ENCODE data around the gene SOD2. TPM values are rescaled to one million over a fixed set of nuclear protein-coding genes. Genes with fewer than 3 reads are reported as not detected.

Gene SOD2
- total and polyA plus RNA-seq, 9 of the 15 experiments (the other 6 are each of a cell fraction or from before 2014, with no cell fraction given) = 39.8 to 140 (median 95.8) TPM

DNA sequence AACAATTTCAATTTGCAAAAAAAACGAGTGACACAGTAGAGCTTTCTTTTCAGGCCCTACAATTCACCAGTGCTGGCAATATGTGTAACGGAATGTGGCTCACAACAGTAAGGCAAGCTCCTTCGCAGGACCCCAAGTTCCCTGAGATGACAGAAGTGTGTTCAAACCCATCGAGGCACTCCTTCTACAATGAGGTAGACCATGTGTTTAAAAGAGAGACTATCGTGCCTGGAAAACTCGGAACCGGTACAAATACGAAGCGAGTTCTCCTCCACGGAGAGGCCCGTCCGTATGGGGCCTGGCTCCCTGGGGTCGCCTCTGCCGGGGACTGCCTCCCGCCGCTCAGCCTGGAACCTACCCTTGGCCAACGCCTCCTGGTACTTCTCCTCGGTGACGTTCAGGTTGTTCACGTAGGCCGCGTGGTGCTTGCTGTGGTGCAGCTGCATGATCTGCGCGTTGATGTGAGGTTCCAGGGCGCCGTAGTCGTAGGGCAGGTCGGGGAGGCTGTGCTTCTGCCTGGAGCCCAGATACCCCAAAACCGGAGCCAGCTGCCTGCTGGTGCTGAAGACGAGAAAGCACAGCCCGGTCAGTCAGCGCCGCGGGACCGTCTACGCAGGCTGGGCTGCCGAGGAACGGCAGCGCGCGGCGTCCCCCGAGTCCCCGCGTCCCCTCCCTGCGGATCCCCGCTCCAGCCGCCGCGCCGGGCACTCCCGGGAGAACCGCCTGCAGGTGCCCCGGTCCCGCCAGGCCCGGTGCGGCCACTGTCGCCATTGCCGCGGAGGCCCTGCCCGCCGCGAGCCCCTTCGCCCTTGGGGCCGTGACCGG, 526 bp downstream of the SOD2 start (continued):
- TF ChIP-seq, protein P1, sequence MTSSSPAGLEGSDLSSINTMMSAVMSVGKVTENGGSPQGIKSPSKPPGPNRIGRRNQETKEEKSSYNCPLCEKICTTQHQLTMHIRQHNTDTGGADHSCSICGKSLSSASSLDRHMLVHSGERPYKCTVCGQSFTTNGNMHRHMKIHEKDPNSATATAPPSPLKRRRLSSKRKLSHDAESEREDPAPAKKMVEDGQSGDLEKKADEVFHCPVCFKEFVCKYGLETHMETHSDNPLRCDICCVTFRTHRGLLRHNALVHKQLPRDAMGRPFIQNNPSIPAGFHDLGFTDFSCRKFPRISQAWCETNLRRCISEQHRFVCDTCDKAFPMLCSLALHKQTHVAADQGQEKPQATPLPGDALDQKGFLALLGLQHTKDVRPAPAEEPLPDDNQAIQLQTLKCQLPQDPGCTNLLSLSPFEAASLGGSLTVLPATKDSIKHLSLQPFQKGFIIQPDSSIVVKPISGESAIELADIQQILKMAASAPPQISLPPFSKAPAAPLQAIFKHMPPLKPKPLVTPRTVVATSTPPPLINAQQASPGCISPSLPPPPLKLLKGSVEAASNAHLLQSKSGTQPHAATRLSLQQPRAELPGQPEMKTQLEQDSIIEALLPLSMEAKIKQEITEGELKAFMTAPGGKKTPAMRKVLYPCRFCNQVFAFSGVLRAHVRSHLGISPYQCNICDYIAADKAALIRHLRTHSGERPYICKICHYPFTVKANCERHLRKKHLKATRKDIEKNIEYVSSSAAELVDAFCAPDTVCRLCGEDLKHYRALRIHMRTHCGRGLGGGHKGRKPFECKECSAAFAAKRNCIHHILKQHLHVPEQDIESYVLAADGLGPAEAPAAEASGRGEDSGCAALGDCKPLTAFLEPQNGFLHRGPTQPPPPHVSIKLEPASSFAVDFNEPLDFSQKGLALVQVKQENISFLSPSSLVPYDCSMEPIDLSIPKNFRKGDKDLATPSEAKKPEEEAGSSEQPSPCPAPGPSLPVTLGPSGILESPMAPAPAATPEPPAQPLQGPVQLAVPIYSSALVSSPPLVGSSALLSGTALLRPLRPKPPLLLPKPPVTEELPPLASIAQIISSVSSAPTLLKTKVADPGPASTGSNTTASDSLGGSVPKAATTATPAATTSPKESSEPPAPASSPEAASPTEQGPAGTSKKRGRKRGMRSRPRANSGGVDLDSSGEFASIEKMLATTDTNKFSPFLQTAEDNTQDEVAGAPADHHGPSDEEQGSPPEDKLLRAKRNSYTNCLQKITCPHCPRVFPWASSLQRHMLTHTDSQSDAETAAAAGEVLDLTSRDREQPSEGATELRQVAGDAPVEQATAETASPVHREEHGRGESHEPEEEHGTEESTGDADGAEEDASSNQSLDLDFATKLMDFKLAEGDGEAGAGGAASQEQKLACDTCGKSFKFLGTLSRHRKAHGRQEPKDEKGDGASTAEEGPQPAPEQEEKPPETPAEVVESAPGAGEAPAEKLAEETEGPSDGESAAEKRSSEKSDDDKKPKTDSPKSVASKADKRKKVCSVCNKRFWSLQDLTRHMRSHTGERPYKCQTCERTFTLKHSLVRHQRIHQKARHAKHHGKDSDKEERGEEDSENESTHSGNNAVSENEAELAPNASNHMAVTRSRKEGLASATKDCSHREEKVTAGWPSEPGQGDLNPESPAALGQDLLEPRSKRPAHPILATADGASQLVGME (CRISPR knock-in tag; IDR thresholded peaks at IDR 0.05) = 0 out of 2 replicates have a peak, but pooled peaks have one; percentile 28
- TF ChIP-seq ZBTB17 (CRISPR knock-in tag; IDR thresholded peaks at IDR 0.05) = peak; percentile 71
- TF ChIP-seq, protein P2, sequence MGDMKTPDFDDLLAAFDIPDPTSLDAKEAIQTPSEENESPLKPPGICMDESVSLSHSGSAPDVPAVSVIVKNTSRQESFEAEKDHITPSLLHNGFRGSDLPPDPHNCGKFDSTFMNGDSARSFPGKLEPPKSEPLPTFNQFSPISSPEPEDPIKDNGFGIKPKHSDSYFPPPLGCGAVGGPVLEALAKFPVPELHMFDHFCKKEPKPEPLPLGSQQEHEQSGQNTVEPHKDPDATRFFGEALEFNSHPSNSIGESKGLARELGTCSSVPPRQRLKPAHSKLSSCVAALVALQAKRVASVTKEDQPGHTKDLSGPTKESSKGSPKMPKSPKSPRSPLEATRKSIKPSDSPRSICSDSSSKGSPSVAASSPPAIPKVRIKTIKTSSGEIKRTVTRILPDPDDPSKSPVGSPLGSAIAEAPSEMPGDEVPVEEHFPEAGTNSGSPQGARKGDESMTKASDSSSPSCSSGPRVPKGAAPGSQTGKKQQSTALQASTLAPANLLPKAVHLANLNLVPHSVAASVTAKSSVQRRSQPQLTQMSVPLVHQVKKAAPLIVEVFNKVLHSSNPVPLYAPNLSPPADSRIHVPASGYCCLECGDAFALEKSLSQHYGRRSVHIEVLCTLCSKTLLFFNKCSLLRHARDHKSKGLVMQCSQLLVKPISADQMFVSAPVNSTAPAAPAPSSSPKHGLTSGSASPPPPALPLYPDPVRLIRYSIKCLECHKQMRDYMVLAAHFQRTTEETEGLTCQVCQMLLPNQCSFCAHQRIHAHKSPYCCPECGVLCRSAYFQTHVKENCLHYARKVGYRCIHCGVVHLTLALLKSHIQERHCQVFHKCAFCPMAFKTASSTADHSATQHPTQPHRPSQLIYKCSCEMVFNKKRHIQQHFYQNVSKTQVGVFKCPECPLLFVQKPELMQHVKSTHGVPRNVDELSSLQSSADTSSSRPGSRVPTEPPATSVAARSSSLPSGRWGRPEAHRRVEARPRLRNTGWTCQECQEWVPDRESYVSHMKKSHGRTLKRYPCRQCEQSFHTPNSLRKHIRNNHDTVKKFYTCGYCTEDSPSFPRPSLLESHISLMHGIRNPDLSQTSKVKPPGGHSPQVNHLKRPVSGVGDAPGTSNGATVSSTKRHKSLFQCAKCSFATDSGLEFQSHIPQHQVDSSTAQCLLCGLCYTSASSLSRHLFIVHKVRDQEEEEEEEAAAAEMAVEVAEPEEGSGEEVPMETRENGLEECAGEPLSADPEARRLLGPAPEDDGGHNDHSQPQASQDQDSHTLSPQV (IDR thresholded peaks at IDR 0.05) = 0 out of 2 replicates have a peak, but pooled peaks have one; percentile 26
- peak; percentile 90 for TF ChIP-seq FOXP1 (CRISPR knock-in tag; IDR thresholded peaks at IDR 0.05)
- TF ChIP-seq ZNF143 (CRISPR knock-in tag; IDR thresholded peaks at IDR 0.05) = 0 out of 2 replicates have a peak, but pooled peaks have one; percentile 23
- TF ChIP-seq, protein P3, sequence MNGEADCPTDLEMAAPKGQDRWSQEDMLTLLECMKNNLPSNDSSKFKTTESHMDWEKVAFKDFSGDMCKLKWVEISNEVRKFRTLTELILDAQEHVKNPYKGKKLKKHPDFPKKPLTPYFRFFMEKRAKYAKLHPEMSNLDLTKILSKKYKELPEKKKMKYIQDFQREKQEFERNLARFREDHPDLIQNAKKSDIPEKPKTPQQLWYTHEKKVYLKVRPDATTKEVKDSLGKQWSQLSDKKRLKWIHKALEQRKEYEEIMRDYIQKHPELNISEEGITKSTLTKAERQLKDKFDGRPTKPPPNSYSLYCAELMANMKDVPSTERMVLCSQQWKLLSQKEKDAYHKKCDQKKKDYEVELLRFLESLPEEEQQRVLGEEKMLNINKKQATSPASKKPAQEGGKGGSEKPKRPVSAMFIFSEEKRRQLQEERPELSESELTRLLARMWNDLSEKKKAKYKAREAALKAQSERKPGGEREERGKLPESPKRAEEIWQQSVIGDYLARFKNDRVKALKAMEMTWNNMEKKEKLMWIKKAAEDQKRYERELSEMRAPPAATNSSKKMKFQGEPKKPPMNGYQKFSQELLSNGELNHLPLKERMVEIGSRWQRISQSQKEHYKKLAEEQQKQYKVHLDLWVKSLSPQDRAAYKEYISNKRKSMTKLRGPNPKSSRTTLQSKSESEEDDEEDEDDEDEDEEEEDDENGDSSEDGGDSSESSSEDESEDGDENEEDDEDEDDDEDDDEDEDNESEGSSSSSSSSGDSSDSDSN (IDR thresholded peaks at IDR 0.05; ENCODE audit: borderline replicate concordance in 1 of 2, low read depth in 2 of 2, low read length in 2 of 2) = peak; percentile 6 to 53; a peak in 1 of 4 replicates
- no peak for TF ChIP-seq ATF1 (CRISPR knock-in tag; IDR thresholded peaks at IDR 0.05)
- peak; percentile 65 for TF ChIP-seq ATF1 (tag; IDR thresholded peaks at IDR 0.05)
- TF ChIP-seq ZNF785 (CRISPR knock-in tag; IDR thresholded peaks at IDR 0.05) = no peak
- TF ChIP-seq, protein P4, sequence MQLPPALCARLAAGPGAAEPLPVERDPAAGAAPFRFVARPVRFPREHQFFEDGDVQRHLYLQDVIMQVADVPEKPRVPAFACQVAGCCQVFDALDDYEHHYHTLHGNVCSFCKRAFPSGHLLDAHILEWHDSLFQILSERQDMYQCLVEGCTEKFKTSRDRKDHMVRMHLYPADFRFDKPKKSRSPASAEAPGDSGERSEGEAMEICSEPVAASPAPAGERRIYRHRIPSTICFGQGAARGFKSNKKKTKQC (CRISPR knock-in tag; IDR thresholded peaks at IDR 0.05) = peak; percentile 90
- peak; percentile 79; the same call in 1 of the 2 replicates for TF ChIP-seq PHTF2 (CRISPR knock-in tag; IDR thresholded peaks at IDR 0.05)
- TF ChIP-seq RNF2 (IDR thresholded peaks at IDR 0.05) = no peak
- peak; percentile 76; the same call in 1 of the 2 replicates for TF ChIP-seq FOXK1 (CRISPR knock-in tag; IDR thresholded peaks at IDR 0.05; ENCODE audit: borderline replicate concordance)
